Adipose tissue (tissue), 3 donors: ENCODE results near the gene ASPSCR1. TPM values are rescaled to one million over a fixed set of nuclear protein-coding genes. Genes with fewer than 3 reads are reported as not detected.

Source experiments
- H3K27ac ChIP-seq: one replicate; pipeline ENCODE4 v1.5.1; 2013; ENCODE audit warnings: low read depth, low read length
- WGBS, 3 donors: extraction: QIAGEN DNeasy Blood & Tissue Kit; methylation state at CpG; one replicate each; pipeline ENCODE4 v1.1.7; 2013; 5-methylcytosine and 5-hydroxymethylcytosine counted together
- polyA plus RNA-seq, 3 donors: library from polyadenylated mRNA; stranded (reverse); fragments of 200-250 nt; gene quantifications; one replicate each; pipeline ENCODE4 v1.2.3, GENCODE V29; 2013
- donor health status: healthy with polysubstance abuse.
- donor health status: Bipolar disorder and iron deficiency.
- donor health status: healthy.

ASPSCR1 gene
- polyA plus RNA-seq, 3 donors, result 17.7 to 35.4 (median 31.0) TPM

DNA sequence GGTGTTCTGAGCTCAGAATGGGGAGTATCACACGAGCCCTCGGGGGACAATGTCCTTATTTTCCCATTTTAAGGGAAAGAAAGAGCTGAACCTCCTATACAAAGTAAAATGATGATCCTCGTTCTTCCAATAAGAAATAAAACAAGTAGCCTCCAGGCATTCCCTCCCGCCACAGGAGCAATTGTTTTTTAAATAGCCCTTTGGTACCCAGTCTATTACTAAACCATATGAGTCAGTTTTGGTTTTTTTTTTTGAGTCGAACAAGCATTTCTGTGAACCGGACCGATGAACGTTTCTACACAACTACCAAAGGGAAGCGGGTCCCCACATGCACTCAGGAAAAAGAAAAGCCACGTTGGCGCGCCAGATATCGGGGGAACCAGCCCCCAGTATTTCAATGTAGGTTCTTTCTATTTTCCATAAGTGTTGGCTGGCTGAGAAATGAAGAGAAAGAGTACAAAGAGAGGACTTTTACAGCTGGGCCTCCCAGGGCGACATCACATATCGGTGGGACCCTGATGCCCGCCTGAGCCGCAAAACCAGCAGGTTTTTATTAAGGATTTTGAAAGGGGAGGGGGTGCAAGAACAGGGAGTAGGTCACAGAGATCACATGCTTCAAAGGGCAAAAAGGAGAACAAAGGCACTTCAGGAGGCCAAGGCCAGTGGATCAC lies 63.9 kb downstream of the ASPSCR1 start:
- 79 to 89% (median 83%) methylated on average over 17 of the region's 17 CpGs for WGBS, 3 donors

DNA sequence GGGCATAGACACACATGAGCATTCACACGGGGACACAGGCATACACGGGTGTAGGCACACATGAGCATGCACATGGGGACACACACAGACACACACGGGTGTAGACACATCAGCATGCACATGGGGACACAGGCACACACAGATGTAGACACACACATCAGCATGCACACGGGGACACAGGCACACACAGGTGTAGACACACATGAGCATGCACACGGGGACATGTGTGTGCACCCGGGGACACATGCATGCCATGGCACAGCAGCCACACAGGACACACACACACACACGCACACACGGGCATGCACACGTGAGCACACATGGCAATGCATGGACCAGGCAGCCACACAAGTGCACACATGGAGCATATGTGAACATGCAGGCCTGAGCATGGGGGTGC lies 65.2 kb downstream of the ASPSCR1 start:
- H3K27ac ChIP-seq, result no peak overlapping the region
- WGBS, 3 donors, result 85 to 91% (median 88%) methylated on average over 9 of the region's 9 CpGs

More for the DNA sequence above, 63.9 kb downstream of the ASPSCR1 start:
- H3K27ac ChIP-seq, result no peak overlapping the region

DNA sequence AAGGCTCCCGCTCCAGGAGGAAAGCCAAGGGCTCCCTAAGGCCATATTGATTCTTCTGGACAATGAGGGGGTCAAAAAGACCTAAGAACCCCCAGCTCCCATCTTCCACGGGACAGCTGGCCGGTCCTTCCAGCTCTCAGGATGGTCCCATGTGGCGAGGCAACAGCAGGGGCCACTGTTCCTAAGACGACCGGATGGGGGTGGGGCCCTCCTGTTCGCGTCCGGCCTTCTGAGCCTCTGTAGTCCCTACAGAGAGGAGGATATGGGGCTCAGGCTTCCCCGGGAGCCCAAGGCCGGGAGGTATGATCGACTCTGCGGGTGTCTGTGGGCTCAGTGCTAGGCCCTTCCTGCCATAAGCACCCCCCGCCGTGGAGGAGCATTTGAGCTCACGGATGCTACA lies 66.1 kb downstream of the ASPSCR1 start:
- no peak overlapping the region for H3K27ac ChIP-seq
- 74 to 76% (median 75%) methylated on average over 16 of the region's 16 CpGs for WGBS, 3 donors

GRCh38 chr17:82045936-82046484 lies 68.6 kb downstream of the ASPSCR1 start:
- no peak overlapping the region for H3K27ac ChIP-seq
- 75 to 80% (median 75%) methylated on average over 14 of the region's 14 CpGs for WGBS, 3 donors

- WGBS, 3 donors, result 88% methylated on average over 21 of the region's 21 CpGs
- no peak overlapping the region for H3K27ac ChIP-seq
Observed at GRCh38 chr17:82046903-82047302, 69.5 kb downstream of the ASPSCR1 start.

- no peak overlapping the region for H3K27ac ChIP-seq
- 87 to 90% (median 88%) methylated on average over 24 of the region's 24 CpGs for WGBS, 3 donors
Observed at GRCh38 chr17:82047379-82047778, 70.0 kb downstream of the ASPSCR1 start.

- WGBS, 3 donors, result 87 to 91% (median 89%) methylated on average over 24 to 25 of the region's 25 CpGs
Observed at GRCh38 chr17:82047914-82048570, 70.6 kb downstream of the ASPSCR1 start.

GRCh38 chr17:82048571-82048971 lies 71.1 kb downstream of the ASPSCR1 start:
- H3K27ac ChIP-seq, result no peak overlapping the region
- WGBS, 3 donors, result 89 to 96% (median 91%) methylated on average over 15 to 20 of the region's 20 CpGs

More at GRCh38 chr17:82047914-82048570, 70.6 kb downstream of the ASPSCR1 start:
- H3K27ac ChIP-seq, result no peak overlapping the region

GRCh38 chr17:82049106-82049505 lies 71.7 kb downstream of the ASPSCR1 start:
- H3K27ac ChIP-seq, result no peak overlapping the region
- 87 to 95% (median 90%) methylated on average over 7 to 8 of the region's 8 CpGs for WGBS, 3 donors

DNA sequence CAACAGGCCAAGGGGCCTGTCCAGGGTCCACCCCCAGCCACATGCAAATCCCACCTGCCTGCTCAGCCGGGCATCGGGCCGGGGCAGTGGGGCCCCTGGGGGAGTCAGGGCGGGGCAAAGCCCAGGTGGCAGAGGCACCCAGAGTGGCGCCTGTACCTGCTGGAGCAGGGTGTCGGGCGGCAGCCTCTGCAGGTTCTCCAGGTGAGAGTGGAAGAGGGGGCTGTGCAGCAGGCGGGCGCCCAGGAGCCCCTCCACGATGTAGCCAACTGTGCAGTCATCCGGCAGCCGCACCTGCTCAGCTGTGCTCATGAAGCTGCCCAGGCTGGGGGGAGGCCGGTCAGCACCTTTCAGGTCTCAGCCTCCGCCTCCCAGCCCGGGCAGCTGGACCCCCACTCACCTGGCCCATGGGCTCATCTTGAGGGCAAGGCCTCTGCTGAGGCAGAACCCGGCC lies 72.1 kb downstream of the ASPSCR1 start:
- WGBS, 3 donors, result 93 to 95% (median 95%) methylated on average over 13 to 16 of the region's 16 CpGs
- H3K27ac ChIP-seq, result no peak overlapping the region

GRCh38 chr17:82050152-82050760 lies 72.8 kb downstream of the ASPSCR1 start:
- WGBS, 3 donors, result 81 to 91% (median 87%) methylated on average over 28 of the region's 28 CpGs
- no peak overlapping the region for H3K27ac ChIP-seq

- H3K27ac ChIP-seq, result no peak overlapping the region
- 15 to 22% (median 15%) methylated on average over 42 to 79 of the region's 79 CpGs for WGBS, 3 donors
Observed at GRCh38 chr17:82050761-82051641, 73.6 kb downstream of the ASPSCR1 start.

GRCh38 chr17:82051776-82052637 lies 74.6 kb downstream of the ASPSCR1 start, which contains the start of the genes GPS1 and RFNG:
Gene GPS1, plus strand, starts transcription at chr17:82051898. Its CDS starts 34 bp downstream, at chr17:82051932.
Gene RFNG, minus strand, starts transcription at chr17:82051811. Its CDS starts 45 bp downstream, at chr17:82051766.
- no peak within 1 kb of the TSS for H3K27ac ChIP-seq
- 0 to 1% (median 1%) methylated on average over 56 to 93 of the region's 94 CpGs for WGBS, 3 donors

GRCh38 chr17:82052638-82053059 lies 75.2 kb downstream of the ASPSCR1 start:
- H3K27ac ChIP-seq, result no peak overlapping the region
- 14 to 30% (median 28%) methylated on average over 19 of the region's 19 CpGs for WGBS, 3 donors

GRCh38 chr17:82053130-82053529 lies 75.7 kb downstream of the ASPSCR1 start:
- H3K27ac ChIP-seq, result no peak overlapping the region
- 83 to 91% (median 90%) methylated on average over 19 of the region's 19 CpGs for WGBS, 3 donors

DNA sequence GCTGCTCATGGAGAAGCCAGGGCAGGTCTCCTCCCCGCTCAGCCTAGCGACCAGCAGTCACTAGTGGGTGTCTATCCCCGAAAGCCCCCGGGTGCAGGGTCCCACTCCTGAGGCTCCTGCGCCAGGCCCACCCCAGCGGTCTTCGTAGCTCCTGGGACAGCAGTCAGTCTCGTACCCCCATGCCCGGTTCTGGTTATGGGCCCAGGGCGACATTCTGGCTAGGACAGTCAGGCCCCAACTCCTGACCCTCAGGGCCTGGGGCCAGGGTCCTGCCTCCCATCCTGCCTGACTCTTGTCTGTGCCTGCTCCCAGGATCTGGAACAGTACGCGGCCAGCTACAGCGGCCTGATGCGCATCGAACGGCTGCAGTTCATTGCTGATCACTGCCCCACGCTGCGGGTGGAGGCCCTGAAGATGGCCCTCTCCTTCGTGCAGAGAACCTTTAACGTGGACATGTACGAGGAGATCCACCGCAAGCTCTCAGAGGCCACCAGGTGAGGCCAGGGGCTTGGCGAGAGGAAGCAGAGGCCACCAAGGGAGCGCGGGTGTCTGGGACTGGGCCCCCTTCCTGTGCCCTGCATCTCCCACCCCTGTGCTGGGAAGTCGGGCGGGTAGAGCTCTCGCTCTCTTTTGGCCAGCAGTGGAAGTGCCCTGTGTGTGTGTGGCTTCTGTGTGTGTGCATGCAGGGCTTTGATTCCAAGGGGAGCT lies 76.3 kb downstream of the ASPSCR1 start:
- 92 to 94% (median 93%) methylated on average over 28 of the region's 28 CpGs for WGBS, 3 donors
- no peak overlapping the region for H3K27ac ChIP-seq
